Esophagus muscularis mucosa (tissue), 4 donors: ENCODE measurements around the gene CHPT1. TPM values are rescaled to one million over a fixed set of nuclear protein-coding genes. Genes with fewer than 3 reads are reported as not detected.
"Not testable (repeated sequence)": the region's sequence is repeated elsewhere in the genome, so short reads cannot be mapped to it uniquely, and the experiment has no call there.

Experiments
- DNase-seq: peaks from one replicate; pipeline ENCODE4 v3.0.0-alpha.2; 2017; ENCODE audit errors: extremely low spot score
- H3K27ac ChIP-seq, 4 donors: fragments of 200-600 bp; sonication (generic); replicated peaks in 1 of 4; 1 replicate in 3 of 4; 2 replicates in 1 of 4; pipeline ENCODE4 v1.5.1; 2016 to 2019; ENCODE audit warnings: mild to moderate bottlenecking in 1 of 4
- H3K27me3 ChIP-seq, 4 donors: fragments of 200-600 bp; sonication (generic); one replicate each; pipeline versions ENCODE4 v1.5.1 to v1.6.0; 2016 to 2019
- H3K36me3 ChIP-seq, 4 donors: fragments of 200-600 bp; sonication (generic); one replicate each; pipeline ENCODE4 v1.5.1; 2016 to 2019
- H3K4me1 ChIP-seq, 4 donors: fragments of 200-600 bp; sonication (generic); one replicate each; pipeline ENCODE4 v1.5.1; 2016 to 2019
- H3K4me3 ChIP-seq, 4 donors: fragments of 200-600 bp; sonication (generic); 1 replicate in 2 of 4; 2 replicates in 2 of 4; pipeline ENCODE4 v1.5.1; 2016 to 2019; ENCODE audit warnings: mild to moderate bottlenecking in 4 of 4, moderate library complexity in 1 of 4
- H3K9me3 ChIP-seq, 4 donors: fragments of 200-600 bp; sonication (generic); 1 replicate in 3 of 4; 2 replicates in 1 of 4; pipeline ENCODE4 v1.5.1; 2016 to 2019
- EP300 ChIP-seq: sonication (generic); formaldehyde crosslinking; IDR thresholded peaks from one replicate; pipeline ENCODE4 v1.6.1; 2017; ENCODE audit warnings: antibody characterized with exemption
- POLR2A ChIP-seq: fragments of 450-650 bp; IDR thresholded peaks from one replicate; pipeline ENCODE4 v1.6.1; 2017; ENCODE audit warnings: antibody characterized with exemption, moderate library complexity, mild to moderate bottlenecking, low read depth
- POLR2AphosphoS5 ChIP-seq, 2 donors: sonication (generic); formaldehyde crosslinking; IDR thresholded peaks; one replicate each; pipeline ENCODE4 v1.6.1; 2017; ENCODE audit warnings: antibody characterized with exemption in 2 of 2
- WGBS: methylation state at CpG from one replicate; pipeline ENCODE4 v1.1.5; 2018; 5-methylcytosine and 5-hydroxymethylcytosine counted together
- intact Hi-C: fragments of 100-400 bp; cut with DNase I; formaldehyde crosslinking; loops from one replicate; pipeline ENCODE4 v1.15.1; 2023
- total RNA-seq, 4 donors: library from RNA; depleted of rRNA; stranded (reverse); fragments of >200 nt; gene quantifications; one replicate each; pipeline versions ENCODE4 v1.1.0 to v1.2.1, GENCODE V29; 2016
- TF ChIP-seq, protein P1 (sequence below), 3 experiments: fragments of 200-600 bp in 2 of 3; fragments of 450-650 bp in 1 of 3; sonication (generic) in 2 of 3; IDR thresholded peaks; one replicate each; pipeline ENCODE4 v1.5.1; 2017 to 2019; ENCODE audit warnings: antibody characterized with exemption in 3 of 3, mild to moderate bottlenecking in 2 of 3, moderate library complexity in 1 of 3

Gene CHPT1
- total RNA-seq, 4 donors from 2014 or later: 57.5 to 180 (median 83.8) TPM

DNA sequence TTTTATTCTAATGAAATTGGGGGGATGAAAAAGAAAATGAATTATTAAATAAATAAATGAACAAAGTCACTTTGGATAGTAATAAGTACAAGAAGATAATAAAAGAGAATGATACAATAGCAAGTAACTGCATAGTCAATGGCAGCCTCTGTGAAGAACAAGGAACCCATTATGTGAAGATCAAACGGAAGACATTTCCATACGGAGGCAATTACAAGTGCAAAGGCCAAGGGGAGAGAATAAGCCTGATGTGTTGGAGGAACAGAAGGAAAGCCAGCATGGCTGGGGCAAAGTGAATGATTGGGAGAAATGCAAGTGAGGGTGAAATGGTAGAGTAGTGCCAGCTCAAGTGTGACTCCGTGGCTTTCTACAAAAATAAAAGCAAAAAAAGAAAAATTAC lies 43.9 kb upstream of the CHPT1 start:
- Histone ChIP-seq H3K27ac (no peak overlapping the region), H3K27me3 (no peaks in the 10 kb centered on the region), H3K36me3 (no peaks in the 10 kb centered on the region), H3K4me3 (no peak overlapping the region), H3K9me3 (no peaks in the 10 kb centered on the region), H3K4me1 (no peaks in the 10 kb centered on the region)
- no peak for TF ChIP-seq EP300
- TF ChIP-seq POLR2A: no peak
- TF ChIP-seq POLR2AphosphoS5 (IDR thresholded peaks at IDR 0.05): no peak
- TF ChIP-seq, protein P1, sequence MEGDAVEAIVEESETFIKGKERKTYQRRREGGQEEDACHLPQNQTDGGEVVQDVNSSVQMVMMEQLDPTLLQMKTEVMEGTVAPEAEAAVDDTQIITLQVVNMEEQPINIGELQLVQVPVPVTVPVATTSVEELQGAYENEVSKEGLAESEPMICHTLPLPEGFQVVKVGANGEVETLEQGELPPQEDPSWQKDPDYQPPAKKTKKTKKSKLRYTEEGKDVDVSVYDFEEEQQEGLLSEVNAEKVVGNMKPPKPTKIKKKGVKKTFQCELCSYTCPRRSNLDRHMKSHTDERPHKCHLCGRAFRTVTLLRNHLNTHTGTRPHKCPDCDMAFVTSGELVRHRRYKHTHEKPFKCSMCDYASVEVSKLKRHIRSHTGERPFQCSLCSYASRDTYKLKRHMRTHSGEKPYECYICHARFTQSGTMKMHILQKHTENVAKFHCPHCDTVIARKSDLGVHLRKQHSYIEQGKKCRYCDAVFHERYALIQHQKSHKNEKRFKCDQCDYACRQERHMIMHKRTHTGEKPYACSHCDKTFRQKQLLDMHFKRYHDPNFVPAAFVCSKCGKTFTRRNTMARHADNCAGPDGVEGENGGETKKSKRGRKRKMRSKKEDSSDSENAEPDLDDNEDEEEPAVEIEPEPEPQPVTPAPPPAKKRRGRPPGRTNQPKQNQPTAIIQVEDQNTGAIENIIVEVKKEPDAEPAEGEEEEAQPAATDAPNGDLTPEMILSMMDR (IDR thresholded peaks at IDR 0.05): no peak
- intact Hi-C loops: no loop called here
- 57% methylated on average over 3 of the region's 3 CpGs for WGBS
- DNase-seq: no peak

GRCh38 chr12:101654442-101654841 lies 43.0 kb upstream of the CHPT1 start:
- intact Hi-C loops: no loop called here
- WGBS: 100% methylated on average over 1 of the region's 1 CpG

GRCh38 chr12:101655393-101655792 lies 42.0 kb upstream of the CHPT1 start:
- no peaks in the 10 kb centered on the region for H3K9me3 ChIP-seq
- TF ChIP-seq POLR2A: no peak
- no peak for TF ChIP-seq EP300
- TF ChIP-seq POLR2AphosphoS5 (IDR thresholded peaks at IDR 0.05): no peak
- TF ChIP-seq, protein P1 (IDR thresholded peaks at IDR 0.05): no peak
- intact Hi-C loops: no loop called here
- DNase-seq: no peak
- no peaks in the 10 kb centered on the region for H3K36me3 ChIP-seq
- WGBS: 70% methylated on average over 2 of the region's 2 CpGs
- H3K27ac ChIP-seq: no peak overlapping the region
- H3K27me3 ChIP-seq: no peaks in the 10 kb centered on the region
- no peaks in the 10 kb centered on the region for H3K4me1 ChIP-seq
- no peak overlapping the region for H3K4me3 ChIP-seq

More at GRCh38 chr12:101654442-101654841, 43.0 kb upstream of the CHPT1 start:
- no peaks in the 10 kb centered on the region for H3K36me3 ChIP-seq
- H3K4me1 ChIP-seq: no peaks in the 10 kb centered on the region
- no peaks in the 10 kb centered on the region for H3K27me3 ChIP-seq
- no peak for TF ChIP-seq POLR2AphosphoS5 (IDR thresholded peaks at IDR 0.05)
- DNase-seq: no peak
- H3K9me3 ChIP-seq: no peaks in the 10 kb centered on the region
- H3K4me3 ChIP-seq: no peak overlapping the region
- no peak overlapping the region for H3K27ac ChIP-seq

- H3K9me3 ChIP-seq, H3K4me1 ChIP-seq, DNase-seq, H3K4me3 ChIP-seq, H3K36me3 ChIP-seq, H3K27ac ChIP-seq, intact Hi-C loops, H3K27me3 ChIP-seq: not testable (repeated sequence)
- 78% methylated on average over 2 of the region's 2 CpGs for WGBS
Measured at GRCh38 chr12:101660662-101661061, 36.8 kb upstream of the CHPT1 start.

DNA sequence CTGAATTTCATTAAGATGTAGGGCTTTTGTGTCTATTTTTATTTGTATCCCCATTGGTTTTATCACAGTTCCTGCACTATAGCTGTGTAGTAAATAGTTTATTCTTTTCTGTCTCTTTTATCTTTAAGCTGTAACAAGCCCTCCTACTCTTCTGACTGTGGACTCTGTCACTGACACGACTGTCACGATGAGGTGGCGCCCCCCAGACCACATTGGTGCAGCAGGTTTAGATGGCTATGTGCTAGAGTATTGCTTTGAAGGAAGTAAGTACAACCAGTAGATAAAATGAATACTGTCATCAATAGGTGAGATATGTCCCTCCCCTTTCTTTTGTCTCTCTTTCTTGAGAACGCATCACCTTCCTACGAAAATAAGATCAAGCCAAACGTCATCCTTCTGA lies 34.1 kb upstream of the CHPT1 start:
- H3K9me3 ChIP-seq: no peaks in the 10 kb centered on the region
- no peak for DNase-seq
- WGBS: 75% methylated on average over 6 of the region's 6 CpGs
- peaks cover 0 to 8% (median 0%) of the 10 kb centered on the region in 4 donors for H3K27me3 ChIP-seq
- no peak for TF ChIP-seq EP300
- no peak for TF ChIP-seq POLR2AphosphoS5 (IDR thresholded peaks at IDR 0.05)
- no peak for TF ChIP-seq POLR2A
- TF ChIP-seq, protein P1 (IDR thresholded peaks at IDR 0.05): no peak
- no peak overlapping the region for H3K4me3 ChIP-seq
- H3K27ac ChIP-seq: no peak overlapping the region
- H3K36me3 ChIP-seq: no peaks in the 10 kb centered on the region
- no peaks in the 10 kb centered on the region for H3K4me1 ChIP-seq
- intact Hi-C loops: no loop called here

DNA sequence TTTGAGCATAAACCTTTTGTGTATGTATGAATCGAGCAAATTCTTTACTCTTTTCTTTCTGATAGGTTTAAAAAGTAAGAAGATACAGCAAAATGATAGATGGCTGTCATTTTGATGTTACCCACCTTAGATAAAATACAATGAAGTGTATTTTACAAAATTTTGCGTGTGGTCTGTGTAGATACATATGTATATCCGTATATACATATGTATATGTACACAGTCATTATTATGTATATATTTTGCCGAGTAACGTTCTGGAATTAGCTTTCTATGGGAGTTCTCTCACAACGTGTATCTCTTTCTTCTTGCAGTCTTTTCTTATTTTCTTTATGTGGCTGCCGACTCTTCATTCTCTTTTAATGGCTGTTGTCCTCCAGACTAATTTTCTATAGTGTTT lies 32.4 kb upstream of the CHPT1 start:
- Histone ChIP-seq H3K4me1 (peaks cover 0 to 4% (median 0%) of the 10 kb centered on the region in 4 donors), H3K9me3 (no peaks in the 10 kb centered on the region), H3K27me3 (peaks cover 0 to 8% (median 0%) of the 10 kb centered on the region in 4 donors), H3K36me3 (no peaks in the 10 kb centered on the region), H3K4me3 (no peak overlapping the region), H3K27ac (no peak overlapping the region)
- WGBS: 66% methylated on average over 7 of the region's 7 CpGs
- no peak for TF ChIP-seq EP300
- TF ChIP-seq, protein P1 (IDR thresholded peaks at IDR 0.05): no peak
- TF ChIP-seq POLR2AphosphoS5 (IDR thresholded peaks at IDR 0.05): no peak
- no peak for TF ChIP-seq POLR2A
- no peak for DNase-seq
- intact Hi-C loops: no loop called here
